Measurements from ENCODE around the gene ELOVL1.

- no peak; the same call in 1 of the 2 replicates for TF ChIP-seq POLR2A (IDR thresholded peaks at IDR 0.05; ENCODE audit: low read depth, low read length)
- TF ChIP-seq, protein P1, sequence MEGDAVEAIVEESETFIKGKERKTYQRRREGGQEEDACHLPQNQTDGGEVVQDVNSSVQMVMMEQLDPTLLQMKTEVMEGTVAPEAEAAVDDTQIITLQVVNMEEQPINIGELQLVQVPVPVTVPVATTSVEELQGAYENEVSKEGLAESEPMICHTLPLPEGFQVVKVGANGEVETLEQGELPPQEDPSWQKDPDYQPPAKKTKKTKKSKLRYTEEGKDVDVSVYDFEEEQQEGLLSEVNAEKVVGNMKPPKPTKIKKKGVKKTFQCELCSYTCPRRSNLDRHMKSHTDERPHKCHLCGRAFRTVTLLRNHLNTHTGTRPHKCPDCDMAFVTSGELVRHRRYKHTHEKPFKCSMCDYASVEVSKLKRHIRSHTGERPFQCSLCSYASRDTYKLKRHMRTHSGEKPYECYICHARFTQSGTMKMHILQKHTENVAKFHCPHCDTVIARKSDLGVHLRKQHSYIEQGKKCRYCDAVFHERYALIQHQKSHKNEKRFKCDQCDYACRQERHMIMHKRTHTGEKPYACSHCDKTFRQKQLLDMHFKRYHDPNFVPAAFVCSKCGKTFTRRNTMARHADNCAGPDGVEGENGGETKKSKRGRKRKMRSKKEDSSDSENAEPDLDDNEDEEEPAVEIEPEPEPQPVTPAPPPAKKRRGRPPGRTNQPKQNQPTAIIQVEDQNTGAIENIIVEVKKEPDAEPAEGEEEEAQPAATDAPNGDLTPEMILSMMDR (IDR thresholded peaks at IDR 0.05 in 2 of 3, conservative IDR thresholded peaks at IDR 0.05 in 1 of 3; ENCODE audit: control insufficient read depth in 2 of 3, extremely low read depth in 1 of 3, insufficient read depth in 1 of 3, low read depth in 3 of 3, low read length in 3 of 3): no peak
Observed at GRCh38 chr1:43359696-43360095, 8.1 kb downstream of the ELOVL1 start.
